Measurements from ENCODE around the gene MZF1.

- TF ChIP-seq, protein P1, sequence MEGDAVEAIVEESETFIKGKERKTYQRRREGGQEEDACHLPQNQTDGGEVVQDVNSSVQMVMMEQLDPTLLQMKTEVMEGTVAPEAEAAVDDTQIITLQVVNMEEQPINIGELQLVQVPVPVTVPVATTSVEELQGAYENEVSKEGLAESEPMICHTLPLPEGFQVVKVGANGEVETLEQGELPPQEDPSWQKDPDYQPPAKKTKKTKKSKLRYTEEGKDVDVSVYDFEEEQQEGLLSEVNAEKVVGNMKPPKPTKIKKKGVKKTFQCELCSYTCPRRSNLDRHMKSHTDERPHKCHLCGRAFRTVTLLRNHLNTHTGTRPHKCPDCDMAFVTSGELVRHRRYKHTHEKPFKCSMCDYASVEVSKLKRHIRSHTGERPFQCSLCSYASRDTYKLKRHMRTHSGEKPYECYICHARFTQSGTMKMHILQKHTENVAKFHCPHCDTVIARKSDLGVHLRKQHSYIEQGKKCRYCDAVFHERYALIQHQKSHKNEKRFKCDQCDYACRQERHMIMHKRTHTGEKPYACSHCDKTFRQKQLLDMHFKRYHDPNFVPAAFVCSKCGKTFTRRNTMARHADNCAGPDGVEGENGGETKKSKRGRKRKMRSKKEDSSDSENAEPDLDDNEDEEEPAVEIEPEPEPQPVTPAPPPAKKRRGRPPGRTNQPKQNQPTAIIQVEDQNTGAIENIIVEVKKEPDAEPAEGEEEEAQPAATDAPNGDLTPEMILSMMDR (conservative IDR thresholded peaks at IDR 0.05 in 1 of 2, IDR thresholded peaks at IDR 0.05 in 1 of 2; ENCODE audit: low read depth in 1 of 2, low read length in 2 of 2), result no peak
- no peak for TF ChIP-seq EZH2 (IDR thresholded peaks at IDR 0.05; ENCODE audit: low read length, missing control alignments)
Observed at GRCh38 chr19:58514564-58515022, 58.5 kb downstream of the MZF1 start.

Measured in fibroblast of lung (primary cell).